Kidney epithelial cell (primary cell): ENCODE results near the gene EARS2. TPM values are rescaled to one million over a fixed set of nuclear protein-coding genes. Genes with fewer than 3 reads are reported as not detected.
A peak's percentile ranks its signal among the peaks of the same experiment; 100 is the strongest.

Experiments used
- DNase-seq: peaks from one replicate; pipeline ENCODE4 v3.0.0-alpha.2; 2010; ENCODE audit warnings: low read depth
- H3K27me3 ChIP-seq: 2 replicates; pipeline ENCODE4 v1.6.0; 2011; ENCODE audit warnings: low read length; ENCODE audit not compliant: control insufficient read depth, insufficient read depth
- H3K36me3 ChIP-seq: 2 replicates; pipeline ENCODE4 v1.5.1; 2011; ENCODE audit warnings: low read length; ENCODE audit not compliant: control insufficient read depth, insufficient read depth
- H3K4me3 ChIP-seq: 2 replicates; pipeline ENCODE4 v1.5.1; 2011; ENCODE audit warnings: low read depth, mild to moderate bottlenecking, control low read depth, low read length
- CTCF ChIP-seq: IDR thresholded peaks from 2 replicates; pipeline ENCODE4 v1.5.1; 2011; ENCODE audit warnings: mild to moderate bottlenecking, moderate library complexity, low read length, control low read depth, inconsistent platforms; ENCODE audit not compliant: insufficient read depth, poor library complexity, severe bottlenecking
- total RNA-seq: library from RNA; depleted of rRNA; stranded (reverse); fragments of >200 nt; gene quantifications from 2 replicates; pipeline ENCODE4 v1.2.3, GENCODE V29; 2015

EARS2 gene
- total RNA-seq, 1 donor from 2014 or later, result 22.3 TPM

DNA sequence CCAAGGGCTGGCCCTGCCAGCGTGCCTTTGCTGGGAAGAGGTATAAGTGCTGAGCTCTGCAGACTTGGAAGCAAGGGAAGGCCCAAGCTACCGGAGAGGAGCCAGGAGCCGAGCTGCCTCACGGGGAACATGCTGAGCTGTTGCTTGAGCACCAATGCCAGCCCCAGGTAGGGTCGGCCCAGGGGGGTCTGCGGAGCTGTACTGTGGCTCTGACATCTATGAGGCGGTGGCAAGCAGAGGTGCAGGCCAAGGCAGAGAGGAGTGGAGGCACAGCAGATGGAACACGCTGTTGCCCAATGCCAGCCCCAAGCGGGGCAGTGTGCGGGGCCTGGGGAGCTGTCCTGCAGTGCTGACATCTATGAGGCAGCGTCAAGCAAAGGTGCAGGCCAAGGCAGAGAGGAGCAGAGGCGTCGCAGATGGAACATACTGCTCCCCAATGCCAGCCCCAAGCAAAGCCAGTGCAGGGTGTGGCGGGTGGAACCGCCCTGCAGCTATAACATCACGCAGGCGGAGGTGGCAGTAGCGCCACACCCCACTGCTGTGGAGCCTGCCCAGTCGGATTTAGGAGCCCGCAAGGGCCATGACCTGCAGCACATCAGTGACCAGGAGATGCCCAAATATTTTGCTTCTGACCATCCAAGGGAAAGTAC, 56.8 kb downstream of the EARS2 start:
- TF ChIP-seq CTCF, result no peak
- DNase-seq, result no peak
- peaks cover 1% of the 10 kb centered on the region for H3K36me3 ChIP-seq
- no peak overlapping the region for H3K4me3 ChIP-seq
- H3K27me3 ChIP-seq, result no peaks in the 10 kb centered on the region

DNA sequence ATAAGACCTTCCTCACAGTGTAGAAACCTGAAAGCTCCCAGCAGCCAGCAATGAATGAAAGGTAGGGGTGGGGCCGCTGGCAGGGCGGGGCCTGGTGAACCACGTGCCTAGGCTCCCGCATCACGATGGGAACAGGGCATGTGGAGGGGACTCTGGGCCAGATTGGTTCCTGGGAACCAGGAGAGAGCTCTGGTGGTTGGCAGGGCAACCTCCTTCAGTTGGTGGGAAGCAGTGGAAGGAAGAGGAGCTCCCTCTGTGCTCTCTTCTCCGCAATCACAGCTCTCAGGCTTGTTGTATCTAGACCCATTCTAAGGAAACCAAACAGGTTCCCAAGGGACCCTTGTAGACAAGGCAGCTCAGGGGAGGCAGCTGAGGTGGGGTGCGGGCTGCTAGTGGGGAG, 57.3 kb downstream of the EARS2 start:
- no peak overlapping the region for H3K4me3 ChIP-seq
- no peak for DNase-seq
- peaks cover 1% of the 10 kb centered on the region for H3K36me3 ChIP-seq
- no peaks in the 10 kb centered on the region for H3K27me3 ChIP-seq
- no peak for TF ChIP-seq CTCF

GRCh38 chr16:23498863-23499262, 58.3 kb downstream of the EARS2 start:
- DNase-seq, result no peak
- Histone ChIP-seq H3K36me3 (peaks cover 1% of the 10 kb centered on the region), H3K27me3 (no peaks in the 10 kb centered on the region), H3K4me3 (no peak overlapping the region)
- no peak for TF ChIP-seq CTCF

- DNase-seq, result no peak
Measured at GRCh38 chr16:23497543-23497868, 59.6 kb downstream of the EARS2 start.

GRCh38 chr16:23496821-23497542, 60.2 kb downstream of the EARS2 start:
- Histone ChIP-seq H3K4me3 (no peak overlapping the region), H3K36me3 (peaks cover 3% of the 10 kb centered on the region), H3K27me3 (no peaks in the 10 kb centered on the region)
- TF ChIP-seq CTCF, result no peak
- DNase-seq, result peak; percentile 54

More at GRCh38 chr16:23497543-23497868, 59.6 kb downstream of the EARS2 start:
- no peak overlapping the region for H3K4me3 ChIP-seq
- no peaks in the 10 kb centered on the region for H3K27me3 ChIP-seq
- H3K36me3 ChIP-seq, result peaks cover 3% of the 10 kb centered on the region
- TF ChIP-seq CTCF, result no peak
